ENCODE results near the gene TTK.

TTK gene

DNA sequence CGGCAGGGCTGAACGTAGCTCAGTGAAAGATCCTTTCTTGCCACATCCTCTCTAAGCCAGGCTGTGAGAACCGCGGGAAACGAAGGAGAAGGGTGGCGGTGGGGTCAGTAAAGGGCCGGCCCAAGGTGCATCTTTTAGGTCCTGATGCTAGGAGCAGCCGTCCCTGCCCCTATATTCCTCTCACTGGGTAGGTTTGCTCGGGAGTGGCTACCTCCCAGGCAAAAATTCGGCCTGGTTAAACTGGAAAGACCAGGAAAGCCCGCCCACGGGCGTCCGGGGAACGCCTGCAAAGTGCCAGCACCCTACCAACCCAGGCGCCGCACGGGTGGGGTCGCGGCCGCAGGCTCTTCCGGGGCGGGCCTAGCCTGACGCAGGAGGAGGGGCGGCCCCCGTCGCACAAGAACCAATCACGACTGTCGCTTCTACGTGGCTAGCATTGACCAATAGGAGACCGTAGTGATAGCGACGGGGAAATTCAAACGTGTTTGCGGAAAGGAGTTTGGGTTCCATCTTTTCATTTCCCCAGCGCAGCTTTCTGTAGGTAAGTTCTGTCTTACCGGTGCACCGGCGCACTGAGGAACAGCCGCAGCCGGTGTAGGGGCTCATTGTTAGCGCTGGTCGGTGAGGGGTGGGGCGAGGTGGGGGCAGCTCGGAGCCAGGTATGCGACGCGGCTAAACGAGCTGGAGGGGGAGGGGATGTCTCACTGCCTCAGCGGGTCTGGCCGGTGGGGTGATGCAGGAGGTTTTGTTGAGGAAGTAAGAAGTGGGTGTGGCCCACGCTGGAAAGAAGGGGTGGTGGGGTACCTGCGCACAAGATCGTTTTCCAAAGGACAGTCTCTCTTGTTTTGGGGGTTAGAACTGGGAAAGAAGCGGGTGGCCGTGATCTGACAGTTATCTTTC, at the start of gene TTK:
Gene TTK, plus strand, starts transcription at position 477 of the 900 bp plus-strand sequence. CDS start 1,195 bp downstream, outside the sequence.
- peak; percentile 94 for DNase-seq

DNA sequence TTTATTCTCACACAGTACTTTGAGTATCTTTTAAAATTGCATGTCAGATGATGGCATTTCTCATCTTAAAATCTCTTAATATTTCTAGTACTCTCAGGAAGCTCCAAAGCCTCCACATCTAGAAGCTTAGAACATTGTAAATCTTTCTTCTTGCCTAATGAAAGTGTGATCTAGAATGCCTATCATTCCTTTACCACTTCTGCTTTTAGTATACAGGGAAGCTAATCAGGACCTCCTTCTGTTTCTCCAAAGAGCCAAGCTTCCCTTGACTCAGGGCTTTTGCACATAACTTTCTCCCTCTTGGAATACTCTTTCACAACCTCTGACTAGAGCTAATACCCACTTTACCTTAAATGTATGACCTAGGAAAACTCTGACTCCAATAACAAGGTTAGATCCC, 49.6 kb upstream of the TTK start:
- no peak for DNase-seq

DNA sequence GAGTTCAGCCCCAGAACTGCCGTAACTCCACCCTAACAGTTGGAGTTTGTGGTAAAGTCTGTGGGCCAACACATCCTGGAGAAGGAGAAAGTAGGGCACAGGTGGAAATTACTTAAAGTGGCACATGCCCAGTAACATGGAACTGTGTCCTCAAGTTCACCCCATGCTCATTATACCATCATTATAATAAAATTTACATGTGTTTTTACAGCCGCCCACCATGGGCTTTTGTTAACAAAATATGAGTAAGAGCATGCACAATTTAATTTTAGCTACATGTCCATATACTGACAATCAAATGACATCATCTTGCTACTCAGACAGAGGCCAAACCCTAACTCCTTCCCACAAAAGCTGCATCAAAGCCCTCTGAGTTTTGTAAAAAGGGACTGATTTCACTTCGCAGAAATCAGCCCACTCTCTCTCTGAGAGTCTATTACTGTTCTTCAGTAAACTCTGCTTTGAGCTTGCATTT, 39.8 kb upstream of the TTK start:
- peak in 1 of 2 donors; percentile 39 for DNase-seq

DNA sequence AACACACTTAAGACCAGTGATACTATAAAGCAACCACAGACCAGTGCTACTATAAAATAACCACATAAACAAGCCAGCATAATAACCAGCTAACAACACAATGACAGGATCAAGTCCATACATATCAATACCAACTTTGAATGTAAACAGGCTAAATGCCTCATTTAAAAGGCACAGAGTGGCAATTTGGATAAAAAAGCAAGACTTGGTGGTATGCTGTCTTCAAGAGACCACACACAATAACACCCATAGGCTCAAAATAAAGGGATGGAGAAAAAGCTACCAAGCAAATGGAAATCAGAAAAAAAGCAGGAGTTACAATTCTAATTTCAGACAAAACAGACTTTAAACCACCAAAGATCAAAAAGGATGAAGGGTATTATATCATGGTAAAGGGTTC, 37.3 kb upstream of the TTK start:
- no peak for DNase-seq

DNA sequence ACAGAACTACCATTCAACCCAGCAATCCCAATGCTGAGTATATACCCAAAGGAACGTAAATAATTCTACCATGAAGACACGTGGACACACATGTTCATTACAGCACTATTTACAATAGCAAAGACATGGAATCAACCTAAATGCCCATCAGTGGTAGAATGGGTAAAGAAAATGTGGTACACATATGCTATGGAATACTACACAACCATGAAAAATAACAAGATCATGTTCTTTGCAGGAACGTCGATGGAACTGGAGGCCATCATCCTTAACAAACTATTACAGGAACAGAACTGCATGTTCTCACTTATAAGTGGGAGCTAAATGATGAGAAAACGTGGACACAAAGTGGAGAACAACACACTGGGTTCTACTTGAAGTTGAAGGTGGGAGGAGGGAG, 34.7 kb upstream of the TTK start:
- DNase-seq = no peak

DNA sequence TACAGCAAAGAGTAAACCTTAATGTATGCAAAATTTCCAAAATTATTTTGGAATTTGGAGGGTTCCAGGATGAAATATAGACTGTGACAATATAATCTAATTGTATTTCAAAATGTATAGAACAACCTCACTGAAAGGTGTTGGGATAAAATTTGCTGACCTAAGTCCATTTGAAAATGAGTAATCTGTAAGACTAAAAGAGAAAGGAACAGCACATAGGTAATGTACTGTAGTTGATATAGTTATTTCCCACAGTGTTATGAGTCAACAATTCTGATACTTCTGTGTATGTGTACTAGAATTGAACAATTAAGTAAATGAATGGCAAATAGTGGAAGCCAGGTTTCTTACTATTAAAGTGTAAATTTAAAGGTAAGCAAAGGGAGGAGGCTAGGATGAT, 33.3 kb upstream of the TTK start:
- no peak for DNase-seq

DNA sequence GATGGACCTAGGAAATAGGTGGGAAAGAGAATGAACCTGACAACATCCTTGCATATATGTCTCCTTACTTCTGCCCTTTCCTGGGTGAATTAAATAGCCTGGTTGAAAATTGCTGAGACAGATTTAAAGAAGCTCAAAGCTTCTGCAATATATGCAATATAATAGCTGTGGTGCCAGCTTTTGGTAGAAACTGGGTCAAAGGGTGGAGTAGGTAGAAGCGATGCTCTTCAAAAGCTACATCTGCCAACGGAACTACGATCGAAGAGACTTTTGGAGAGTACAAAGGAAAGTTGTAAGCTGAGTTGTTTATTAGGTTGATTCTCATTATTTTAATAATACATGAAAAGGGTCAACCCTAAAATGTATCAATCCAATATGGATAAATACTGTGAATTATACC, 22.8 kb upstream of the TTK start:
- DNase-seq = peak in 1 of 2 donors; percentile 7

DNA sequence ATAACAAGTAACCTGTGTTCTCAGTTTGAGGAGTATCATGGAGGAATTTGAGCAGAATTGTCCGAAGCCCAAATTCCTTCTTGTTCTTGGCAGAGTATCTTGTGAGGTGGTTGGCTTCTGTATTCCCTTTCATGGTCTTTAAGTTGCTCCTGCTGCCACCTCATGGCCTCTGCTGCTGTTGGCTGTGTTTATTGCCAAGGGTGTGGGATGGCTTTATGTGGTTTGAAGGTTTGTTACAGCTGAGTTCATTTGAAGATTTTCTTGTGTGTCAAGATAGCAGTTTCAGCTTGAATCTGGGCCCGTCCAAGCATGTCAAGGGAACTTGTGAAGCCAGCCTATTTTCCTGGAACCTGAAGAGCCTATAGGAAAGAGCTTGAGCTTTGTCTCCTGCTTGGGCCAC, 20.2 kb upstream of the TTK start:
- peak; percentile 13 to 23 for DNase-seq

DNA sequence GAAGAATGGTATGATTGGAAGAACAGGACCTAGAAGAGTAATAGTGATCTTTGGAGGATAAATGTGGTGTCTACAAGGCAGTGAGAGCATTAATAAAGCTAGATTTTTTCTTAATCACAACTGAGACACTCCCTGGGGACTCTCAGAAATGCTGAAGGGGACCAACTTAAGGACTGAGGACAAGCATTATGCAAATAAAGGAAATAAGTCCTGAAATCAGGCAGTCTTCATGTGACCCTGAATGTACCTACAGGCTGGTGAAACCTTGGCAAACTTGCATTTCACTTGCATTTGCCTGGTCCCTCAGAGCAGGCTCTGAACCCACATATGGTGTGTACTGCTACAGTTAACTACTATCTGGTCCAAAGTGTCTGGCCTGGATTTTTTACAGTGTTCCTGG, 19.3 kb upstream of the TTK start:
- DNase-seq = no peak

DNA sequence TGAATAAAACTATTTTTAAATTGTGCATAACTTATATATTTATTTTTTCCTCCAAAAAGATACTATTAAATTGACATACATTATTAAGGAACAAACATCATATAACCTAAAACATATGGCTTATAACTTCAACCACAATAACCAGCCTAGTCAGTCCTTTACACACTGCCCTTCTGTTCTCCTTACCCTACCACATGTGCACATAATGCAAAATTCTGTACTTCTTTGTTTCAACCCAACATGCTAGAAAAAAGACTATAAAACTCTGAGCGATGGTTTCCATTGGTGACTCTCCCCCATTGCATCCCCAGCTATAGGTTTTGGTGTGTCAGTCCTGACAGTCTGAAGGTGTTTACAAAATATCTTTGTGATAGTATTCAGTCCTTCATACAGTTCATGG, 14.8 kb upstream of the TTK start:
- no peak for DNase-seq

DNA sequence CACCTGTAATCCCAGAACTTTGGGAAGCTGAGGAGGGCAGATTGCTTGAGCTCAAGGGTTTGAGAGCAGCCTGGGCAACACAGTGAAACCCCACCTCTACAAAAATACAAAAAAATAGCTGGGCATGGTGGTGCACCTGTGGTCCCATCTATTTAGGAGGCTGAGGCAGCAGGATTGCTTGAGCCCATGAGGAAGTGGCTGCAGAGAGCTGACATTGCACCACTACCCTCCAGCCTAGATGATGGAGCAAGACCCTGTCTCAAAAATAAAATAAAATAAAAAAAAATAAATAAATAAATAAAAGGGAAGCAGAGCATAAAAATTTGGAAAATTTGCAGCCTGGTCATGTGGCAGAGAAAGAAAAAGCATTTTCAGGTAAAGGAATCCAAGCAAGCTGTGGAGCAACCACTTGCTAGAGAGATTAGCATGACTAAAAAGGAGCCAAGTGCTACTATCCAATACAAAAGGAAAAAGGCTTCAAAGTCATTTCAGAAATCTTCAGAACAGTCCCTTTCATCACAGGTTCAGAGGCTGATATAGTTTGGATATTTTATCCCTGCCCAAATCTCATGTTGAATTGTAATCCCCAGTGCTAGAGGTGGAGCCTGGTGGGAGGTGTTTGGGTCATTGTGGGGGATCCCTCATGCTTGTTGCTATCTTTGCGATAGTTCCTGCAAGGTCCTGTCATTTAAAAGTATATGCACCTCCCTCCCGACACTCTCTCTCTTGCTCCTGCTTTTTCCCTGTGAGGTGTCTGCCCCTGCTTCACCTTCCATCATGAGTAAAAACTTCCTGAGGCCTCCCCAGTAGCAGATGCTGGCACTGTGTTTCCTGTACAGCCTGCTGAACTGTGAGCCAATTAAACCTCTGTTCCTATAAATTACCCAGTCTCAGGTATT, 11.2 kb upstream of the TTK start:
- no peak for DNase-seq

DNA sequence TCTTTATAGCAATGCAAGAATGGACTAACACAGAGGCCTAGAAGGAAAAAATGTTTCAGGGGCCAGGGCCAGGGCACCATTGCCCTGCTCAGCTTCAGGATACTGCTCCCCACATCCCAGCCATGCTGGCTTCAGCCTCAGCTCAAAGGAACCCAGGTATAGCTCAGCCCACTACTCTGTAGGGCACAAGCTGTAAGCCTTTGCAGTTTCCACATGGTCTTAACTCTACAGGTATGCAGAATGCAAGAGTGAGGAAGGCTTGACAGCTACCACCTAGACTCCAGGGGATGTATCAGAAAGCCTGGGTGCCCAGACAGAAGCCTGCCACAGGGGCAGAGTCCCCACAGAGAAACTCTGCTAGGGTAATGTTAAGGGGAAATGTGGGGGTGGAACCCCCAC, 10.5 kb upstream of the TTK start:
- no peak for DNase-seq

DNA sequence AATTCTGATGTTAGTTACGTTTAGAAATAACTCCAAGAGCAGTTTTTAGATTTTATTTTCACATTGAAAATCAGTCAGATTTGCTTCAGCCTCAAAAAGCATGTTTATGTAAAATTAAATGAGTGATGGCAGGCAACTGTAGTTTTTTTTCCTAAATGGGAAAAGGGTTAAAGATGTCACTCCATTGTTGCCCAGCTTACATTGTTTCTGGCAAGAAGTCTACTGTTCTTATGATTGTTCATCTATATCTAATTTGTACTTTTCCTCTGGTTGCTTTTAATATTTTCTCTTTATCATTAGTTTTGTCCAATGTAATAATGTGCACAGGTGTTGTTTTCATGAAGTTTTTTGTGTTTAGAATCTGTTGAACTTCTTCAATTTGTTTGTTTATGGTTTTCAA, 6.7 kb upstream of the TTK start:
- DNase-seq = no peak

DNA sequence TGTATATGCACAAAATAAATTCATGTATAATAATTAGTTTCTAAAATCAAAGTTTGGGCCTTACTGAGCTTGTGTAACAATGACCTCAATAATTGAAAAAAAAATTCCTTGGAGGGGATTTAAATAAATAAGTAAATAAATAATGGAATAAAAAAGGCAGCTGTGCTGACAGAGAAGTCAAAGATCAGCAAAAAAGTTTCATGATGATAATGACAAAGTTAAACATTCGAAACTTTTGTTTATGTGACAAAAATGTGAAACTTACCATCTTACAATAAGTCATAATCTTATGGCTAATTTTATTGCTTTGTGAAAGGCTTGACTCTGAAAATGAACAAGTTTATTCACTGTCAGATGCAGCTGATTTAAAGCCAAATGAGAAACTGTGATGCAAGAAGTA, 3.1 kb upstream of the TTK start:
- no peak for DNase-seq

DNA sequence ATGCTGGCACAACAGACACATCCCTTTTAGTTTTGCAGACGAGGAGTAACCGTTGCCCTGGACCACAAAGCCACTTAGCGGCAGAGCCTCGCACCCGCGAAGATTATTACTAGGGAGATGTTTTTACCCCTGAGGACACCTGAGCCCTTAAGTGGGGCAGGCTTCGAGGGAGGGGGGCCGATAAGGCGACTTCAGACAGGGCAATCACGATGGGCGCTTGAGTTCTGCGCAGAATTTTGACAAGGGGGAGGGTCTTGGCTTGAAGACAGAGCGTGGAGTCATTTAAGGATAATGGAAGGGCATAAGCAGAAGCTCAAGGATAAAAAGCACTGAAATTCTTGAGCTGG, 650 bp upstream of the TTK start:
- peak; percentile 31 to 57 for DNase-seq

DNA sequence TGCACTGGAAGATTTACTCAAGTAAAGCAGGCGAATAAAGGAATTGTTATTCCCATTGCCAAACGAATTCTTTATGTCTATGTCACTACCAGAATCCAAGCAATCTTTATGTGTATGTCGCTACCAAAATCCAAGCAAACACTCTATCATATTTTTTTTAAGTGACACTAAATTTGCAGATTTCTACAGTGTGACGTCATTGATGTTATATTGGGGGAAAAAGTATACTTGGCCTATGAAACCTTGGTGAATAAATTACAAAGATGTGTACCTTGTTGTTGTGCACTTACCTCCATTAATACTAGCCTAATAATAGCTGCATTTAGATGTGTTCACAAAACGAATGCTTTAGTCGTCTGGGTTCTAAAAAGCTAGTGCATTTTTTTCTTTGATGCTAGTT, 957 bp downstream of the TTK start:
- DNase-seq = no peak

DNA sequence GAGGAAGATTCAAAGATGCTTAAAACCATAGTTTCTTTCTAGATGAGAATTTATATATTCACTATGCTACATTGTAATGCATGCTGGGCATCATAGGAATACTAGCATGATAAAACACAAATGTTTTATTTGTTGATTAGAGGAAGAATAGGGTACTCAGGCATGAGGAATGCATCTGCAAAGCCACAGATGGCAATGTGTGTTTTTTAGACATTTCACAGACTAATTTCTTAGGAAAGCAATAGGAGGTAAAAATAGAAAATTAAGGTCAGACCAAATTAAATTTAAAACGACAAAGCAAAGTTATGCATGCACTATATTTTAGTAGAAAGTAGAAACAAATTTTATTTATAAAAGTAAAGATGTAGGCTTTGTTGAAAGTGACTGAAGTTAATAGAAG, 2.1 kb downstream of the TTK start:
- no peak for DNase-seq

DNA sequence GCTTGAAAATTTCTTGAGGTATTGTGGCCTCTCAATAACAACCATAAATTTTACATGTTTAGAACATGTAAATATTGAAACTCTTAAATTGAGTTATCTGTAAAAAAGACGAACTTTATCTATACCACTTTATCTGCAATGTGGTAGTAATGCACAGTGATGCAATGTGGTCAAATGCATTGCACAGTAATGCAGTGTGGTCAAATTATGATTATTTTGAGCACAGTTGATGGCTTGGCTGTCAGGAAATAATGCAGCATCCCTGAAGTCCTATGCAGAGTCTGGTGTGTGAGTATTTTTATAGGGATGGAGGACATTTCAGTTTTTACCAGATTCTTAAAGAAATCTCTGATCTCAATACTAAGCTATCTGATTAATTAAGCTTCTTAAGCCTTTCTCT, 5.1 kb downstream of the TTK start:
- DNase-seq = no peak

DNA sequence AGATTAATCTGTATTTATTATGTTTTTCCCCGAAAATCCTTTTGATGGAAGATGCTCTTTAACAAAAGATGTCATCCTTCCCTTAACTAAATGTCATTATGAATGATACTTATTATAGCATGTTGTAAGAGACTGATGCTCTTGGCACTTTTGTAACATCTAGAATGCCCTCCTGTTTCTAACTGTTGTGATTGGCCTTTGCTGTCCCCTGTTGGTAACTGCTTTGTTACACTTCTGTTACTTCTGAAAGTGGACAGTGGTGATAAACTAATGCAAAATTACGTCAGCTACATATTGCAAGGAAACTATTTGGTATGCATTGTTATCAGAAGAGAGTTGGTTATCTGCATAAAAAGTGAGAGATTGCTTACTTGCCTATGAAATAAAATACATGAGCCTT, 5.8 kb downstream of the TTK start:
- DNase-seq = peak in 1 of 2 donors; percentile 11

DNA sequence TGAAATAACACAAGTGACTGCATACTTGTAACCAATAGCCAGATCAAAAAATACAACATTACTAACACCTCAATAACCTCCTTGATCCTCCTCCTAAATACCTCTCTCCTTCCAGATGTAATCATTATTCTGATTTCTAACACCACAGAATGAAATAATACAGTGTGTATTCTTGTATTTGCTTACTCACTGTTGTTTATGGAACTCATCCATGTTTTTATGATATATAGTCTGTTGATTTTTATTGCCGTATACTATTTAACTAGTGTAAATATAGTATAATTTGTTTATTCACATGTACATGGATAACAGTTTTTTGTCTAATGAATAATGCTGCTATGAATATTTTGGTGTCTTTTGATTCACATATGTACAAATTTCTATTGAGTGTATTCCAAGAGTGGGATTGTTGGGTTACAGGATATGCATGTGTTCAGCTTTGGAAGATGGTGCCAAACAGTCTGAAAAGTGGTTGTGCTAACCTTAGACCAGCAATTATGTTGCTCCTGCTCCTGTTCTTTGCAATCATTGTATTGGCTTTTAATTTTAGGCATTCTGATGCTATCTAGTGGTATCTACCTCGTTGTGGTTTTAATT, 11.5 kb downstream of the TTK start:
- DNase-seq = no peak

DNA sequence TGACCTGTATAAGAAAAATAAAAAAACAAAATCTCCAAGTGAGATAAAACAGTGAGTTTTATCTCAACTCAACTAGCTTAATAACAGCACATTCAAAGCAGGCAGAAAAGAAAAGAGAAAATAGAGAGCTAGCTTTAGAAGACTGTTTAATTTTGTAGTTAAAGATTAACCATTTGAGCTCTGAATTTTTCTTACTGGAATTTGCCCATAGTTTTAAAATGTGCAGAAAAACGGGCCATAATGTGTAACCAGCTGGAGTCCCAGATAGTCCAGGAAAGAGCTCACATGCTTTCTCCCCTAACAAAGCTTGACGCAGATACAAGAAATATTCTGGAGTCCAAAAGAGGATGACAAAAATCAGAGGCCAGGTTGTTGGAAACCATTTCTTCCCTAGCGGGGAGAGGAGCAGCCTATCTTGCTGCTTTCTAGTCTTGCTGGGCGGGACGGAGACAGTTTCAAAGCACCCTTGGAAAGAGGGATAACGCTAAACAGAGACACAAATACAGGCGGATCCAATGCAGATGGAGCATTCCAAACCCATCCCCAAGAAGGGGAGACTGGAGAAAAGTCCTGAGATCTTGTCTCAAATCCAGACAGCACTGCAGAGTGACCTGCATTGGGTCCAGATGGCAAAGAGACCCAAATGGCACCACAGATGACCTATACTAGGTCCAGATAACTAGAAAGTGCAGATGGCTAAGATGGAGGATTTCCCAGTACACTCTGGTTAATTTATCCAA, 16.1 kb downstream of the TTK start:
- no peak for DNase-seq

DNA sequence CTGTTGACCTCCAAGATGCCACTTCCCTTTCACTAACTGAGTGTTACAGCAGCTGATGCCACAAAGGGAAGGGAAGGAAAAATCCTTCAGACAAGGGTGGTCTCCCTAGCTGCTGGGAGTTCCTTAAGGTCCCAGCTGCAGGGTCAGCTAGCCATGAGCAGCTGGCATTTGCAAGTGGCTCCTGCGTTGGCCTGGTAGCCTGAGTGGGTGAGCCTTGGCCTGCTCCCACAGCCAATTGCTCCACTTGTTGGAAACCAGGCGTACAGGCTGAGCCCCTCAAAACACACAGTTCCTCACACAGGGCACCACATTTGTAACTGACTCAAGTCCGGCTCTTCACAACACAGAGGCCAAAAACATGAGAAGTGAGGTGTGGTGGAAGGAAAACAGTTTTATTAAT, 16.7 kb downstream of the TTK start:
- no peak for DNase-seq

DNA sequence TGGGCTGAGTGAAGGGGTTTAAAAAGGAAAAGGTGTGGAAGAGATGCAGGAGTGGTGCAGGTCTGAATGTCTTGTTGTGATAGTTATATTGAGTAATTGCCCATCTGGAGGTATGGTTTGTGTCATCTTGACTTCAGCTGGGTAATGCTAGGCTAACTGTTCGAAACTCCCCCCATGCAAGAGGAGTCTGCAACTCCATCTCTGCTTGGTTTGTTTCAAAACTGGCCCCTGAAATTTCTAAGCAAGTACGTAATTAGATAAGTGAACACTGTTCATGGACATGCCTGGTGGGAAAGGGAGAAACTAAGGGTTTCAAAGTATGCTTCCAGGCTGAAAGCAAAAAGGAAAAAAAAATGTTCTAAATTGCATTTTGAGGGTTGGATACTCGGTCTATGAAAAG, 17.1 kb downstream of the TTK start:
- no peak for DNase-seq
